Hepatocyte (in vitro differentiated cells): Measurements from ENCODE around the gene CYP27C1.

Experiments used
- CTCF ChIP-seq: fragments of 200-600 bp; sonication (generic); IDR thresholded peaks from 2 replicates; pipeline ENCODE4 v1.5.1; 2016; ENCODE audit warnings: antibody characterized with exemption, mild to moderate bottlenecking; ENCODE audit not compliant: poor library complexity
- EZH2phosphoT487 ChIP-seq: fragments of 200-600 bp; sonication (generic); IDR thresholded peaks from one replicate; pipeline ENCODE4 v1.6.1; 2018; ENCODE audit warnings: antibody characterized with exemption, mild to moderate bottlenecking, low read depth, moderate library complexity; ENCODE audit not compliant: unreplicated experiment, severe bottlenecking

- TF ChIP-seq CTCF (no peak), EZH2phosphoT487 (no peak)
These were observed 56.2 kb downstream of the CYP27C1 start for GRCh38 chr2:127163921-127164320.
